ENCODE measurements around the gene ZFAND6. TPM values are rescaled to one million over a fixed set of nuclear protein-coding genes. Genes with fewer than 3 reads are reported as not detected.

ZFAND6 gene
- total RNA-seq, 1 experiment from 2014 or later: 89.7 TPM

- Histone ChIP-seq H4K91ac (ENCODE audit: insufficient read length, low read depth, low read length) (no peak overlapping the region), H3K9ac (ENCODE audit: extremely low read depth, insufficient read length, low read length) (no peak overlapping the region), H2AK5ac (ENCODE audit: insufficient read length, low read length) (no peak overlapping the region), H3T11ph (ENCODE audit: low read length) (no peak overlapping the region), H2BK5ac (ENCODE audit: insufficient read length, low read length) (no peak overlapping the region), H3K23me2 (ENCODE audit: insufficient read length, low read depth, low read length, poor library complexity, severe bottlenecking) (no peaks in the 10 kb centered on the region), H3K56ac (ENCODE audit: insufficient read length, low read depth, low read length) (no peak overlapping the region), H2BK15ac (ENCODE audit: low read depth, low read length) (no peak overlapping the region), H3K27me3 (ENCODE audit: insufficient read depth, low read length) (no peaks in the 10 kb centered on the region), H3K79me2 (ENCODE audit: insufficient read depth, low read length) (peaks cover 25% of the 10 kb centered on the region; the same call in 1 of the 2 replicates), H2BK120ac (ENCODE audit: low read depth, low read length, poor library complexity, severe bottlenecking) (no peak overlapping the region), H3K79me1 (ENCODE audit: insufficient read depth, low read depth, low read length, poor library complexity, severe bottlenecking) (peaks cover 4% of the 10 kb centered on the region), H2AFZ (ENCODE audit: low read length) (no peak overlapping the region), H3K14ac (ENCODE audit: insufficient read depth, low read length) (no peak overlapping the region), H3K18ac (ENCODE audit: insufficient read length, low read depth, low read length) (no peak overlapping the region), H3K4me2 (ENCODE audit: insufficient read depth, insufficient read length, low read length) (no peak overlapping the region), H3K4me1 (ENCODE audit: insufficient read depth, low read length) (no peaks in the 10 kb centered on the region; the same call in 1 of the 2 replicates), H4K5ac (ENCODE audit: insufficient read length, low read depth, low read length) (no peak overlapping the region), H3K4ac (ENCODE audit: low read depth, low read length) (no peak overlapping the region), H4K20me1 (ENCODE audit: control insufficient read depth, insufficient read depth, insufficient read length) (no peaks in the 10 kb centered on the region), H4K8ac (replicated peaks; ENCODE audit: insufficient read length, low read depth, low read length) (no peak overlapping the region), H3K9me3 (ENCODE audit: control insufficient read depth, low read depth, low read length) (no peaks in the 10 kb centered on the region), H3K23ac (ENCODE audit: insufficient read length, low read depth, low read length) (no peak overlapping the region), H3K27ac (ENCODE audit: insufficient read length, low read depth, low read length) (no peak overlapping the region), H2BK12ac (ENCODE audit: insufficient read length, low read depth, low read length) (no peak overlapping the region), H2BK20ac (ENCODE audit: low read depth, low read length, poor library complexity, severe bottlenecking) (no peak overlapping the region)
- Mint-ChIP-seq H3K36me3 (ENCODE audit: insufficient read depth in 1 of 3, low read depth in 3 of 3) (peaks cover 0 to 10% (median 8%) of the 10 kb centered on the region in 3 experiments; a peak in 4 of 7 replicates), H3K27me3 (ENCODE audit: low read depth) (no peaks in the 10 kb centered on the region), H3K27ac (peak overlapping the region in 1 of 3 experiments; percentile 21; a peak in 2 of 7 replicates), H3K4me3 (no peak overlapping the region), H3K4me1 (peaks cover 15% of the 10 kb centered on the region in 2 experiments), H3K9me3 (no peaks in the 10 kb centered on the region)
- no CpG with 5 or more reads among the region's 5 CpGs for WGBS (ENCODE audit: extremely low coverage, insufficient read length, low lambda C conversion rate)
- peak; percentile 47; the same call in 2 of the 3 replicates for TF ChIP-seq CTCF (conservative IDR thresholded peaks at IDR 0.05)
- no peak for DNase-seq
Measured at GRCh38 chr15:80087104-80087503, 27.6 kb downstream of the ZFAND6 start.

All from H9 (cell line).